HepG2 (cell line): ENCODE results near the gene GLG1. TPM values are rescaled to one million over a fixed set of nuclear protein-coding genes. Genes with fewer than 3 reads are reported as not detected.

Experiments
- JUNB ChIP-seq: sonication (generic); formaldehyde crosslinking; IDR thresholded peaks from 2 replicates; pipeline ENCODE4 v1.8.0; 2022; ENCODE audit warnings: missing genetic modification reagents, mild to moderate bottlenecking, borderline replicate concordance
- KDM5B ChIP-seq: sonication (generic); formaldehyde crosslinking; IDR thresholded peaks from 2 replicates; pipeline ENCODE4 v1.4.0; 2020; ENCODE audit warnings: missing genetic modification reagents, mild to moderate bottlenecking, borderline replicate concordance
- TOPORS ChIP-seq: sonication (generic); formaldehyde crosslinking; IDR thresholded peaks from 2 replicates; pipeline ENCODE4 v1.8.0; 2023; ENCODE audit warnings: mild to moderate bottlenecking, missing genetic modification reagents
- TP53 ChIP-seq: sonication (generic); formaldehyde crosslinking; conservative IDR thresholded peaks from 2 replicates; pipeline ENCODE4 v1.4.0; 2020; ENCODE audit warnings: missing genetic modification reagents
- ZFY ChIP-seq: sonication (generic); formaldehyde crosslinking; IDR thresholded peaks from 2 replicates; pipeline ENCODE4 v1.4.0; 2020; ENCODE audit warnings: missing genetic modification reagents
- ZKSCAN5 ChIP-seq: sonication (generic); formaldehyde crosslinking; IDR thresholded peaks from 2 replicates; pipeline ENCODE4 v1.5.1; 2020; ENCODE audit warnings: mild to moderate bottlenecking, missing genetic modification reagents
- ZNF850 ChIP-seq: sonication (generic); formaldehyde crosslinking; conservative IDR thresholded peaks from 2 replicates; pipeline ENCODE4 v1.9.0; 2021; ENCODE audit warnings: mild to moderate bottlenecking, missing genetic modification reagents
- polyA plus RNA-seq, 8 experiments: library from polyadenylated mRNA; depleted of rRNA in 3 of 8; stranded (reverse) in 7 of 8; unstranded in 1 of 8; fragments of >200 nt; fragmentation: Illumina TruSeq in 4 of 8; extraction: Trizol in 4 of 8; gene quantifications; 2 replicates each; pipeline versions ENCODE4 v1.2.1 to v1.2.3, GENCODE V29; 2011 to 2016; ENCODE audit warnings: low read depth in 4 of 8, missing spikeins in 1 of 8, mixed read lengths in 1 of 8; ENCODE audit not compliant: insufficient read depth in 1 of 8
- total RNA-seq, 5 experiments: library from RNA; depleted of rRNA; stranded (reverse); fragments of >200 nt; fragmentation: Illumina TruSeq; extraction: Trizol; gene quantifications; 2 replicates each; pipeline ENCODE4 v1.2.3, GENCODE V29; 2016; ENCODE audit warnings: low read depth in 1 of 5
- TF ChIP-seq, protein P1 (sequence below): sonication (generic); formaldehyde crosslinking; IDR thresholded peaks from 2 replicates; pipeline ENCODE4 v1.4.0; 2020; ENCODE audit warnings: missing genetic modification reagents, borderline replicate concordance
- TF ChIP-seq, protein P2 (sequence below): sonication (generic); formaldehyde crosslinking; IDR thresholded peaks from 2 replicates; pipeline ENCODE4 v1.9.0; 2021; ENCODE audit warnings: missing genetic modification reagents, borderline replicate concordance
- TF ChIP-seq, protein P3 (sequence below): sonication (generic); formaldehyde crosslinking; IDR thresholded peaks from 2 replicates; pipeline ENCODE4 v1.8.0; 2022; ENCODE audit warnings: mild to moderate bottlenecking, missing genetic modification reagents
- TF ChIP-seq, protein P4 (sequence below): sonication (generic); formaldehyde crosslinking; IDR thresholded peaks from 2 replicates; pipeline ENCODE4 v1.5.1; 2020; ENCODE audit warnings: mild to moderate bottlenecking, missing genetic modification reagents, borderline replicate concordance
- TF ChIP-seq, protein P5 (sequence below): sonication (generic); formaldehyde crosslinking; IDR thresholded peaks from 2 replicates; pipeline ENCODE4 v1.4.0; 2020; ENCODE audit warnings: missing genetic modification reagents

GLG1 gene
- total and polyA plus RNA-seq, 2 of the 13 experiments (the other 11 are each of a cell fraction or from before 2014, with no cell fraction given) = 87.7 to 141 TPM

DNA sequence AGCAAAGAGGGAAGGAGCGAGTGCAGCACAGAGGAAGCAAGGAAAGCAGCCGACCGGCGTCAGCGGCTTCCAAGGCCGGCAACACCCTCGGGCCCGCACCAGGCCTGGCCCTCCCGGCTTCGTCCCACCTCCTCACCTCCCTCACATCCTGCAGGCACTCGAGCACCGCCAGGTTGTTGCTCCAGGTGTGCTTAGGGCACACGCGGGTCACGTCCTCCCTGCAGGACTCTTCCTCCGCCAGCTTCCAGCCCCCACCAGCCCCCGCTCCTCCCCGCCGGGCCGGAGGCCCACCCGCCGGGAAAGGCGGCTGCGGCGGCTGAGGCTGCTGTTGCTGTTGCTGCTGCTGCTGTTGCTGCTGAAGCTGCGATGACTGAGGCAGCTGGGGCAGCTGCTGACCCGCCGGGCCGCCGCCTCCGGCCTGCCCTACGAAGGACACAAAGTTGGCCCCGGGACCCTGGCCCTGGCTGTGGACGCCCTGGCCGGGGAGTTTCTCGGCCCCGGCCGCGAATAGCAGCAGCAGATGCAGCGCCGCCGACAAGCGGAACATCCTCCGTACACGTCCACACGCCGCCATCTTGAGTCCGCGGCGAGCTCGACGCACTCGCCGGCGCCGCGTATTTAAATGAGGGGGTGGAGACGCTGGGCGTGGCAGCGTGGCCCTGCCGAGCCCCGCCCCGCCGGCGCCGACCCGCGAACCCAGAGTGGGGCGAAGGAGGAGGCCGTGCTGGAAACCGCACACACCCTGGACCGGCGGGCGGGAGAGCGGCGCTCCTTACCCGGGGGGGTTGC is at the start of gene GLG1 (continued):
- TF ChIP-seq, protein P1, sequence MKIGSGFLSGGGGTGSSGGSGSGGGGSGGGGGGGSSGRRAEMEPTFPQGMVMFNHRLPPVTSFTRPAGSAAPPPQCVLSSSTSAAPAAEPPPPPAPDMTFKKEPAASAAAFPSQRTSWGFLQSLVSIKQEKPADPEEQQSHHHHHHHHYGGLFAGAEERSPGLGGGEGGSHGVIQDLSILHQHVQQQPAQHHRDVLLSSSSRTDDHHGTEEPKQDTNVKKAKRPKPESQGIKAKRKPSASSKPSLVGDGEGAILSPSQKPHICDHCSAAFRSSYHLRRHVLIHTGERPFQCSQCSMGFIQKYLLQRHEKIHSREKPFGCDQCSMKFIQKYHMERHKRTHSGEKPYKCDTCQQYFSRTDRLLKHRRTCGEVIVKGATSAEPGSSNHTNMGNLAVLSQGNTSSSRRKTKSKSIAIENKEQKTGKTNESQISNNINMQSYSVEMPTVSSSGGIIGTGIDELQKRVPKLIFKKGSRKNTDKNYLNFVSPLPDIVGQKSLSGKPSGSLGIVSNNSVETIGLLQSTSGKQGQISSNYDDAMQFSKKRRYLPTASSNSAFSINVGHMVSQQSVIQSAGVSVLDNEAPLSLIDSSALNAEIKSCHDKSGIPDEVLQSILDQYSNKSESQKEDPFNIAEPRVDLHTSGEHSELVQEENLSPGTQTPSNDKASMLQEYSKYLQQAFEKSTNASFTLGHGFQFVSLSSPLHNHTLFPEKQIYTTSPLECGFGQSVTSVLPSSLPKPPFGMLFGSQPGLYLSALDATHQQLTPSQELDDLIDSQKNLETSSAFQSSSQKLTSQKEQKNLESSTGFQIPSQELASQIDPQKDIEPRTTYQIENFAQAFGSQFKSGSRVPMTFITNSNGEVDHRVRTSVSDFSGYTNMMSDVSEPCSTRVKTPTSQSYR = no peak
- TF ChIP-seq TP53 (CRISPR knock-in tag) (peak; percentile 86), ZFY (CRISPR knock-in tag) (peak; percentile 94), ZKSCAN5 (CRISPR knock-in tag) (no peak), ZNF850 (peak; percentile 90; the same call in 1 of the 2 replicates), KDM5B (CRISPR knock-in tag) (peak; percentile 95), JUNB (CRISPR knock-in tag) (no peak), TOPORS (CRISPR knock-in tag) (peak; percentile 85; the same call in 1 of the 2 replicates)
- TF ChIP-seq, protein P2, sequence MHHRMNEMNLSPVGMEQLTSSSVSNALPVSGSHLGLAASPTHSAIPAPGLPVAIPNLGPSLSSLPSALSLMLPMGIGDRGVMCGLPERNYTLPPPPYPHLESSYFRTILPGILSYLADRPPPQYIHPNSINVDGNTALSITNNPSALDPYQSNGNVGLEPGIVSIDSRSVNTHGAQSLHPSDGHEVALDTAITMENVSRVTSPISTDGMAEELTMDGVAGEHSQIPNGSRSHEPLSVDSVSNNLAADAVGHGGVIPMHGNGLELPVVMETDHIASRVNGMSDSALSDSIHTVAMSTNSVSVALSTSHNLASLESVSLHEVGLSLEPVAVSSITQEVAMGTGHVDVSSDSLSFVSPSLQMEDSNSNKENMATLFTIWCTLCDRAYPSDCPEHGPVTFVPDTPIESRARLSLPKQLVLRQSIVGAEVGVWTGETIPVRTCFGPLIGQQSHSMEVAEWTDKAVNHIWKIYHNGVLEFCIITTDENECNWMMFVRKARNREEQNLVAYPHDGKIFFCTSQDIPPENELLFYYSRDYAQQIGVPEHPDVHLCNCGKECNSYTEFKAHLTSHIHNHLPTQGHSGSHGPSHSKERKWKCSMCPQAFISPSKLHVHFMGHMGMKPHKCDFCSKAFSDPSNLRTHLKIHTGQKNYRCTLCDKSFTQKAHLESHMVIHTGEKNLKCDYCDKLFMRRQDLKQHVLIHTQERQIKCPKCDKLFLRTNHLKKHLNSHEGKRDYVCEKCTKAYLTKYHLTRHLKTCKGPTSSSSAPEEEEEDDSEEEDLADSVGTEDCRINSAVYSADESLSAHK (CRISPR knock-in tag) = no peak; the same call in 1 of the 2 replicates
- TF ChIP-seq, protein P3, sequence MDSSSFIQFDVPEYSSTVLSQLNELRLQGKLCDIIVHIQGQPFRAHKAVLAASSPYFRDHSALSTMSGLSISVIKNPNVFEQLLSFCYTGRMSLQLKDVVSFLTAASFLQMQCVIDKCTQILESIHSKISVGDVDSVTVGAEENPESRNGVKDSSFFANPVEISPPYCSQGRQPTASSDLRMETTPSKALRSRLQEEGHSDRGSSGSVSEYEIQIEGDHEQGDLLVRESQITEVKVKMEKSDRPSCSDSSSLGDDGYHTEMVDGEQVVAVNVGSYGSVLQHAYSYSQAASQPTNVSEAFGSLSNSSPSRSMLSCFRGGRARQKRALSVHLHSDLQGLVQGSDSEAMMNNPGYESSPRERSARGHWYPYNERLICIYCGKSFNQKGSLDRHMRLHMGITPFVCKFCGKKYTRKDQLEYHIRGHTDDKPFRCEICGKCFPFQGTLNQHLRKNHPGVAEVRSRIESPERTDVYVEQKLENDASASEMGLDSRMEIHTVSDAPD (CRISPR knock-in tag) = no peak
- TF ChIP-seq, protein P4, sequence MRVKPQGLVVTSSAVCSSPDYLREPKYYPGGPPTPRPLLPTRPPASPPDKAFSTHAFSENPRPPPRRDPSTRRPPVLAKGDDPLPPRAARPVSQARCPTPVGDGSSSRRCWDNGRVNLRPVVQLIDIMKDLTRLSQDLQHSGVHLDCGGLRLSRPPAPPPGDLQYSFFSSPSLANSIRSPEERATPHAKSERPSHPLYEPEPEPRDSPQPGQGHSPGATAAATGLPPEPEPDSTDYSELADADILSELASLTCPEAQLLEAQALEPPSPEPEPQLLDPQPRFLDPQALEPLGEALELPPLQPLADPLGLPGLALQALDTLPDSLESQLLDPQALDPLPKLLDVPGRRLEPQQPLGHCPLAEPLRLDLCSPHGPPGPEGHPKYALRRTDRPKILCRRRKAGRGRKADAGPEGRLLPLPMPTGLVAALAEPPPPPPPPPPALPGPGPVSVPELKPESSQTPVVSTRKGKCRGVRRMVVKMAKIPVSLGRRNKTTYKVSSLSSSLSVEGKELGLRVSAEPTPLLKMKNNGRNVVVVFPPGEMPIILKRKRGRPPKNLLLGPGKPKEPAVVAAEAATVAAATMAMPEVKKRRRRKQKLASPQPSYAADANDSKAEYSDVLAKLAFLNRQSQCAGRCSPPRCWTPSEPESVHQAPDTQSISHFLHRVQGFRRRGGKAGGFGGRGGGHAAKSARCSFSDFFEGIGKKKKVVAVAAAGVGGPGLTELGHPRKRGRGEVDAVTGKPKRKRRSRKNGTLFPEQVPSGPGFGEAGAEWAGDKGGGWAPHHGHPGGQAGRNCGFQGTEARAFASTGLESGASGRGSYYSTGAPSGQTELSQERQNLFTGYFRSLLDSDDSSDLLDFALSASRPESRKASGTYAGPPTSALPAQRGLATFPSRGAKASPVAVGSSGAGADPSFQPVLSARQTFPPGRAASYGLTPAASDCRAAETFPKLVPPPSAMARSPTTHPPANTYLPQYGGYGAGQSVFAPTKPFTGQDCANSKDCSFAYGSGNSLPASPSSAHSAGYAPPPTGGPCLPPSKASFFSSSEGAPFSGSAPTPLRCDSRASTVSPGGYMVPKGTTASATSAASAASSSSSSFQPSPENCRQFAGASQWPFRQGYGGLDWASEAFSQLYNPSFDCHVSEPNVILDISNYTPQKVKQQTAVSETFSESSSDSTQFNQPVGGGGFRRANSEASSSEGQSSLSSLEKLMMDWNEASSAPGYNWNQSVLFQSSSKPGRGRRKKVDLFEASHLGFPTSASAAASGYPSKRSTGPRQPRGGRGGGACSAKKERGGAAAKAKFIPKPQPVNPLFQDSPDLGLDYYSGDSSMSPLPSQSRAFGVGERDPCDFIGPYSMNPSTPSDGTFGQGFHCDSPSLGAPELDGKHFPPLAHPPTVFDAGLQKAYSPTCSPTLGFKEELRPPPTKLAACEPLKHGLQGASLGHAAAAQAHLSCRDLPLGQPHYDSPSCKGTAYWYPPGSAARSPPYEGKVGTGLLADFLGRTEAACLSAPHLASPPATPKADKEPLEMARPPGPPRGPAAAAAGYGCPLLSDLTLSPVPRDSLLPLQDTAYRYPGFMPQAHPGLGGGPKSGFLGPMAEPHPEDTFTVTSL = peak; percentile 77; the same call in 1 of the 2 replicates
- TF ChIP-seq, protein P5, sequence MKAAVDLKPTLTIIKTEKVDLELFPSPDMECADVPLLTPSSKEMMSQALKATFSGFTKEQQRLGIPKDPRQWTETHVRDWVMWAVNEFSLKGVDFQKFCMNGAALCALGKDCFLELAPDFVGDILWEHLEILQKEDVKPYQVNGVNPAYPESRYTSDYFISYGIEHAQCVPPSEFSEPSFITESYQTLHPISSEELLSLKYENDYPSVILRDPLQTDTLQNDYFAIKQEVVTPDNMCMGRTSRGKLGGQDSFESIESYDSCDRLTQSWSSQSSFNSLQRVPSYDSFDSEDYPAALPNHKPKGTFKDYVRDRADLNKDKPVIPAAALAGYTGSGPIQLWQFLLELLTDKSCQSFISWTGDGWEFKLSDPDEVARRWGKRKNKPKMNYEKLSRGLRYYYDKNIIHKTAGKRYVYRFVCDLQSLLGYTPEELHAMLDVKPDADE (CRISPR knock-in tag) = 0 out of 2 replicates have a peak, but pooled peaks have one; percentile 36
